ENCODE measurements around the gene DIAPH3. TPM values are rescaled to one million over a fixed set of nuclear protein-coding genes. Genes with fewer than 3 reads are reported as not detected.

The DIAPH3 gene
- total and polyA plus RNA-seq, 2 of the 8 experiments (the other 6 are each of a cell fraction or from before 2014, with no cell fraction given) = 8.0 to 30.8 TPM

- Histone ChIP-seq H3K9me3 (ENCODE audit: insufficient read depth in 2 of 2, low read depth in 1 of 2, low read length in 1 of 2) (no peaks in the 10 kb centered on the region), H3K27ac (ENCODE audit: low read depth, low read length) (no peak overlapping the region), H2BK20ac (ENCODE audit: low read length) (no peak overlapping the region), H4K5ac (ENCODE audit: insufficient read length, low read depth, low read length) (no peak overlapping the region), H3K4ac (replicated peaks; ENCODE audit: insufficient read length, low read depth, low read length) (no peak overlapping the region), H3K27me3 (replicated peaks in 1 of 4; ENCODE audit: control insufficient read depth in 3 of 4, extremely low read depth in 1 of 4, insufficient read depth in 3 of 4, low read length in 3 of 4) (no peaks in the 10 kb centered on the region), H3K23me2 (ENCODE audit: low read depth, low read length) (no peaks in the 10 kb centered on the region; the same call in 1 of the 2 replicates), H3K4me3 (ENCODE audit: extremely low read depth in 1 of 4, insufficient read depth in 2 of 4, low read depth in 3 of 4, low read length in 4 of 4) (no peak overlapping the region), H4K20me1 (replicated peaks in 1 of 2; ENCODE audit: control insufficient read depth in 1 of 2, insufficient read depth in 2 of 2, low read length in 2 of 2) (no peaks in the 10 kb centered on the region), H2BK15ac (ENCODE audit: low read length) (no peak overlapping the region), H2BK12ac (ENCODE audit: low read depth, low read length) (no peak overlapping the region), H3K4me2 (ENCODE audit: insufficient read depth in 1 of 2, low read depth in 2 of 2, low read length in 2 of 2) (no peak overlapping the region), H3K56ac (replicated peaks; ENCODE audit: insufficient read length, low read depth, low read length) (no peak overlapping the region), H3K18ac (ENCODE audit: extremely low read depth, low read length) (no peak overlapping the region), H3K36me3 (ENCODE audit: control insufficient read depth in 2 of 4, insufficient read depth in 4 of 4, low read length in 3 of 4) (no peaks in the 10 kb centered on the region), H3K23ac (ENCODE audit: insufficient read length) (no peak overlapping the region), H2AFZ (ENCODE audit: low read length) (no peak overlapping the region), H2AK5ac (ENCODE audit: low read depth, low read length) (no peak overlapping the region), H4K8ac (ENCODE audit: extremely low read depth, insufficient read depth, low read length) (no peak overlapping the region), H3K79me1 (ENCODE audit: low read depth, low read length) (no peaks in the 10 kb centered on the region), H4K91ac (replicated peaks; ENCODE audit: insufficient read length, low read length) (no peak overlapping the region), H2BK120ac (replicated peaks; ENCODE audit: low read depth, low read length) (no peak overlapping the region), H3K14ac (ENCODE audit: insufficient read length) (no peak overlapping the region), H3K79me2 (ENCODE audit: control insufficient read depth in 1 of 2, insufficient read depth in 2 of 2, low read length in 2 of 2) (no peaks in the 10 kb centered on the region), H3K9ac (replicated peaks in 1 of 4; ENCODE audit: extremely low read depth in 1 of 4, low read depth in 3 of 4, low read length in 3 of 4) (no peak overlapping the region), H2BK5ac (ENCODE audit: low read depth, low read length) (no peak overlapping the region), H3K4me1 (replicated peaks in 1 of 4; ENCODE audit: control insufficient read depth in 3 of 4, insufficient read depth in 4 of 4, low read length in 3 of 4) (peaks cover 0 to 7% (median 3%) of the 10 kb centered on the region in 4 experiments; a peak in 4 of 7 replicates)
- FAIRE-seq (no peak), DNase-seq (ENCODE audit: low read depth in 1 of 2, low spot score in 2 of 2) (no peak)
- ChIA-PET CTCF (ENCODE audit: partially characterized antibody) (no interaction called here), POLR2A (ENCODE audit: partially characterized antibody) (no interaction called here)
- TF ChIP-seq NANOG (IDR thresholded peaks at IDR 0.05; ENCODE audit: insufficient read depth, low read depth, low read length, poor library complexity, severe bottlenecking) (no peak), EZH2 (IDR thresholded peaks at IDR 0.05; ENCODE audit: low read depth, low read length, severe bottlenecking) (no peak), YY1 (IDR thresholded peaks at IDR 0.05; ENCODE audit: low read depth, low read length) (no peak), SIX5 (IDR thresholded peaks at IDR 0.05; ENCODE audit: low read depth, low read length) (no peak), TAF7 (optimal IDR thresholded peaks at IDR 0.05; ENCODE audit: borderline replicate concordance, low read depth, low read length) (no peak), HDAC6 (IDR thresholded peaks at IDR 0.05; ENCODE audit: low read depth, low read length) (no peak)
Measured at GRCh38 chr13:59742467-59742866, 421.3 kb downstream of the DIAPH3 start.

Data from H1 (cell line).